Measurements from ENCODE around the gene COL4A2.

The COL4A2 gene

GRCh38 chr13:110405597-110406450, 98.7 kb downstream of the COL4A2 start:
- Histone ChIP-seq H3K4me3 (ENCODE audit: low read length) (no peak overlapping the region), H3K36me3 (ENCODE audit: control insufficient read depth, insufficient read depth, low read length) (no peaks in the 10 kb centered on the region), H3K27me3 (ENCODE audit: control insufficient read depth, insufficient read depth, low read length) (no peaks in the 10 kb centered on the region), H3K27ac (ENCODE audit: low read depth, low read length) (peak overlapping the region; percentile 72), H3K9ac (ENCODE audit: low read length) (no peak overlapping the region), H3K4me1 (ENCODE audit: control insufficient read depth, insufficient read depth, low read length) (peaks cover 38% of the 10 kb centered on the region)

GRCh38 chr13:110407021-110407420, 99.9 kb downstream of the COL4A2 start:
- no peak overlapping the region for H3K4me3 ChIP-seq (ENCODE audit: low read length)
- H3K36me3 ChIP-seq (ENCODE audit: control insufficient read depth, insufficient read depth, low read length), result no peaks in the 10 kb centered on the region
- H3K4me1 ChIP-seq (ENCODE audit: control insufficient read depth, insufficient read depth, low read length), result peaks cover 50% of the 10 kb centered on the region
- no peak overlapping the region for H3K9ac ChIP-seq (ENCODE audit: low read length)
- peak overlapping the region; percentile 72 for H3K27ac ChIP-seq (ENCODE audit: low read depth, low read length)
- no peaks in the 10 kb centered on the region for H3K27me3 ChIP-seq (ENCODE audit: control insufficient read depth, insufficient read depth, low read length)

- H3K27ac ChIP-seq (ENCODE audit: low read depth, low read length), result peak overlapping the region; percentile 72
- H3K9ac ChIP-seq (ENCODE audit: low read length), result no peak overlapping the region
- H3K4me3 ChIP-seq (ENCODE audit: low read length), result no peak overlapping the region
- H3K27me3 ChIP-seq (ENCODE audit: control insufficient read depth, insufficient read depth, low read length), result no peaks in the 10 kb centered on the region
- H3K36me3 ChIP-seq (ENCODE audit: control insufficient read depth, insufficient read depth, low read length), result no peaks in the 10 kb centered on the region
- peaks cover 53% of the 10 kb centered on the region for H3K4me1 ChIP-seq (ENCODE audit: control insufficient read depth, insufficient read depth, low read length)
Measured at GRCh38 chr13:110407531-110407930, 100.4 kb downstream of the COL4A2 start.

- Histone ChIP-seq H3K4me3 (ENCODE audit: low read length) (no peak overlapping the region), H3K27ac (ENCODE audit: low read depth, low read length) (peak overlapping the region; percentile 72), H3K27me3 (ENCODE audit: control insufficient read depth, insufficient read depth, low read length) (no peaks in the 10 kb centered on the region), H3K4me1 (ENCODE audit: control insufficient read depth, insufficient read depth, low read length) (peaks cover 58% of the 10 kb centered on the region), H3K36me3 (ENCODE audit: control insufficient read depth, insufficient read depth, low read length) (no peaks in the 10 kb centered on the region), H3K9ac (ENCODE audit: low read length) (no peak overlapping the region)
Measured at GRCh38 chr13:110408286-110408685, 101.2 kb downstream of the COL4A2 start.

GRCh38 chr13:110409581-110409992, 102.5 kb downstream of the COL4A2 start:
- Histone ChIP-seq H3K9ac (ENCODE audit: low read length) (no peak overlapping the region), H3K27me3 (ENCODE audit: control insufficient read depth, insufficient read depth, low read length) (no peaks in the 10 kb centered on the region), H3K36me3 (ENCODE audit: control insufficient read depth, insufficient read depth, low read length) (no peaks in the 10 kb centered on the region), H3K4me3 (ENCODE audit: low read length) (no peak overlapping the region), H3K4me1 (ENCODE audit: control insufficient read depth, insufficient read depth, low read length) (peaks cover 55% of the 10 kb centered on the region), H3K27ac (ENCODE audit: low read depth, low read length) (peak overlapping the region; percentile 90)

- no peak overlapping the region for H3K4me3 ChIP-seq (ENCODE audit: low read length)
- H3K27ac ChIP-seq (ENCODE audit: low read depth, low read length), result peak overlapping the region; percentile 90
- no peaks in the 10 kb centered on the region for H3K27me3 ChIP-seq (ENCODE audit: control insufficient read depth, insufficient read depth, low read length)
- H3K36me3 ChIP-seq (ENCODE audit: control insufficient read depth, insufficient read depth, low read length), result no peaks in the 10 kb centered on the region
- H3K9ac ChIP-seq (ENCODE audit: low read length), result no peak overlapping the region
- peaks cover 55% of the 10 kb centered on the region for H3K4me1 ChIP-seq (ENCODE audit: control insufficient read depth, insufficient read depth, low read length)
Measured at GRCh38 chr13:110410000-110410399, 102.9 kb downstream of the COL4A2 start.

- H3K4me3 ChIP-seq (ENCODE audit: low read length), result no peak overlapping the region
- peak overlapping the region; percentile 90 for H3K27ac ChIP-seq (ENCODE audit: low read depth, low read length)
- no peaks in the 10 kb centered on the region for H3K36me3 ChIP-seq (ENCODE audit: control insufficient read depth, insufficient read depth, low read length)
- no peak overlapping the region for H3K9ac ChIP-seq (ENCODE audit: low read length)
- peaks cover 53% of the 10 kb centered on the region for H3K4me1 ChIP-seq (ENCODE audit: control insufficient read depth, insufficient read depth, low read length)
- H3K27me3 ChIP-seq (ENCODE audit: control insufficient read depth, insufficient read depth, low read length), result no peaks in the 10 kb centered on the region
Measured at GRCh38 chr13:110410936-110411687, 104.0 kb downstream of the COL4A2 start.

- no peaks in the 10 kb centered on the region for H3K27me3 ChIP-seq (ENCODE audit: control insufficient read depth, insufficient read depth, low read length)
- no peaks in the 10 kb centered on the region for H3K36me3 ChIP-seq (ENCODE audit: control insufficient read depth, insufficient read depth, low read length)
- H3K4me1 ChIP-seq (ENCODE audit: control insufficient read depth, insufficient read depth, low read length), result peaks cover 55% of the 10 kb centered on the region
- H3K9ac ChIP-seq (ENCODE audit: low read length), result no peak overlapping the region
- H3K27ac ChIP-seq (ENCODE audit: low read depth, low read length), result peak overlapping the region; percentile 90
- no peak overlapping the region for H3K4me3 ChIP-seq (ENCODE audit: low read length)
Measured at GRCh38 chr13:110411688-110412059, 104.6 kb downstream of the COL4A2 start.

- H3K27ac ChIP-seq (ENCODE audit: low read depth, low read length), result peak overlapping the region; percentile 90
- H3K4me1 ChIP-seq (ENCODE audit: control insufficient read depth, insufficient read depth, low read length), result peaks cover 56% of the 10 kb centered on the region
Measured at GRCh38 chr13:110412132-110412914, 105.2 kb downstream of the COL4A2 start.

GRCh38 chr13:110413016-110413675, 106.1 kb downstream of the COL4A2 start:
- Histone ChIP-seq H3K9ac (ENCODE audit: low read length) (no peak overlapping the region), H3K27me3 (ENCODE audit: control insufficient read depth, insufficient read depth, low read length) (no peaks in the 10 kb centered on the region), H3K4me3 (ENCODE audit: low read length) (no peak overlapping the region), H3K36me3 (ENCODE audit: control insufficient read depth, insufficient read depth, low read length) (no peaks in the 10 kb centered on the region), H3K4me1 (ENCODE audit: control insufficient read depth, insufficient read depth, low read length) (peaks cover 60% of the 10 kb centered on the region), H3K27ac (ENCODE audit: low read depth, low read length) (peak overlapping the region; percentile 90)

More at GRCh38 chr13:110412132-110412914, 105.2 kb downstream of the COL4A2 start:
- Histone ChIP-seq H3K36me3 (ENCODE audit: control insufficient read depth, insufficient read depth, low read length) (no peaks in the 10 kb centered on the region), H3K4me3 (ENCODE audit: low read length) (no peak overlapping the region), H3K9ac (ENCODE audit: low read length) (no peak overlapping the region), H3K27me3 (ENCODE audit: control insufficient read depth, insufficient read depth, low read length) (no peaks in the 10 kb centered on the region)

- H3K36me3 ChIP-seq (ENCODE audit: control insufficient read depth, insufficient read depth, low read length), result no peaks in the 10 kb centered on the region
- peaks cover 63% of the 10 kb centered on the region for H3K4me1 ChIP-seq (ENCODE audit: control insufficient read depth, insufficient read depth, low read length)
- H3K9ac ChIP-seq (ENCODE audit: low read length), result no peak overlapping the region
- no peaks in the 10 kb centered on the region for H3K27me3 ChIP-seq (ENCODE audit: control insufficient read depth, insufficient read depth, low read length)
- H3K4me3 ChIP-seq (ENCODE audit: low read length), result no peak overlapping the region
- H3K27ac ChIP-seq (ENCODE audit: low read depth, low read length), result peak overlapping the region; percentile 90
Measured at GRCh38 chr13:110413676-110414040, 106.6 kb downstream of the COL4A2 start.

- peaks cover 59% of the 10 kb centered on the region for H3K4me1 ChIP-seq (ENCODE audit: control insufficient read depth, insufficient read depth, low read length)
- no peaks in the 10 kb centered on the region for H3K27me3 ChIP-seq (ENCODE audit: control insufficient read depth, insufficient read depth, low read length)
Measured at GRCh38 chr13:110414283-110414682, 107.2 kb downstream of the COL4A2 start.

More at GRCh38 chr13:110414283-110414682, 107.2 kb downstream of the COL4A2 start:
- Histone ChIP-seq H3K36me3 (ENCODE audit: control insufficient read depth, insufficient read depth, low read length) (no peaks in the 10 kb centered on the region), H3K9ac (ENCODE audit: low read length) (no peak overlapping the region), H3K4me3 (ENCODE audit: low read length) (no peak overlapping the region), H3K27ac (ENCODE audit: low read depth, low read length) (peak overlapping the region; percentile 90)
